Suprapubic skin (tissue), 4 donors: ENCODE measurements around the gene TGFB1I1. TPM values are rescaled to one million over a fixed set of nuclear protein-coding genes. Genes with fewer than 3 reads are reported as not detected.

Experiments used
- DNase-seq, 2 donors: peaks; one replicate each; pipeline ENCODE4 v3.0.0-alpha.2; 2019; ENCODE audit warnings: low spot score in 2 of 2
- H3K27ac ChIP-seq: fragments of 200-600 bp; sonication (generic); one replicate; pipeline ENCODE4 v1.5.1; 2019
- H3K27me3 ChIP-seq: fragments of 200-600 bp; sonication (generic); one replicate; pipeline ENCODE4 v1.5.1; 2019
- H3K36me3 ChIP-seq: fragments of 200-600 bp; sonication (generic); one replicate; pipeline ENCODE4 v1.5.1; 2019
- H3K4me1 ChIP-seq: fragments of 200-600 bp; sonication (generic); one replicate; pipeline ENCODE4 v1.5.1; 2019
- H3K4me3 ChIP-seq: fragments of 200-600 bp; sonication (generic); one replicate; pipeline ENCODE4 v1.5.1; 2019; ENCODE audit warnings: mild to moderate bottlenecking
- H3K9me3 ChIP-seq: fragments of 200-600 bp; sonication (generic); one replicate; pipeline ENCODE4 v1.5.1; 2019
- EP300 ChIP-seq: sonication (generic); formaldehyde crosslinking; IDR thresholded peaks from one replicate; pipeline ENCODE4 v1.6.1; 2017; ENCODE audit warnings: antibody characterized with exemption
- POLR2A ChIP-seq, 2 donors: fragments of 450-650 bp; IDR thresholded peaks; one replicate each; pipeline ENCODE4 v1.6.1; 2017; ENCODE audit warnings: antibody characterized with exemption in 2 of 2, mild to moderate bottlenecking in 2 of 2, moderate library complexity in 2 of 2
- POLR2AphosphoS5 ChIP-seq, 3 donors: sonication (generic); formaldehyde crosslinking; IDR thresholded peaks; one replicate each; pipeline ENCODE4 v1.6.1; 2017; ENCODE audit warnings: antibody characterized with exemption in 3 of 3
- WGBS: methylation state at CpG from one replicate; pipeline ENCODE4 v1.1.5; 2018; 5-methylcytosine and 5-hydroxymethylcytosine counted together
- total RNA-seq, 4 donors: library from RNA; depleted of rRNA; stranded (reverse); fragments of >200 nt; gene quantifications; one replicate each; pipeline ENCODE4 v1.1.0, GENCODE V29; 2016
- TF ChIP-seq, protein P1 (sequence below), 2 donors: fragments of 200-600 bp in 1 of 2; fragments of 450-650 bp in 1 of 2; sonication (generic) in 1 of 2; IDR thresholded peaks; one replicate each; pipeline ENCODE4 v1.5.1; 2016 to 2019; ENCODE audit warnings: antibody characterized with exemption in 2 of 2, mild to moderate bottlenecking in 1 of 2, moderate library complexity in 1 of 2

TGFB1I1 gene
- total RNA-seq, 4 donors from 2014 or later, result 13.2 to 18.8 (median 14.6) TPM

- TF ChIP-seq EP300 (no peak), POLR2A (IDR thresholded peaks at IDR 0.05) (no peak), POLR2AphosphoS5 (IDR thresholded peaks at IDR 0.05) (no peak)
- TF ChIP-seq, protein P1, sequence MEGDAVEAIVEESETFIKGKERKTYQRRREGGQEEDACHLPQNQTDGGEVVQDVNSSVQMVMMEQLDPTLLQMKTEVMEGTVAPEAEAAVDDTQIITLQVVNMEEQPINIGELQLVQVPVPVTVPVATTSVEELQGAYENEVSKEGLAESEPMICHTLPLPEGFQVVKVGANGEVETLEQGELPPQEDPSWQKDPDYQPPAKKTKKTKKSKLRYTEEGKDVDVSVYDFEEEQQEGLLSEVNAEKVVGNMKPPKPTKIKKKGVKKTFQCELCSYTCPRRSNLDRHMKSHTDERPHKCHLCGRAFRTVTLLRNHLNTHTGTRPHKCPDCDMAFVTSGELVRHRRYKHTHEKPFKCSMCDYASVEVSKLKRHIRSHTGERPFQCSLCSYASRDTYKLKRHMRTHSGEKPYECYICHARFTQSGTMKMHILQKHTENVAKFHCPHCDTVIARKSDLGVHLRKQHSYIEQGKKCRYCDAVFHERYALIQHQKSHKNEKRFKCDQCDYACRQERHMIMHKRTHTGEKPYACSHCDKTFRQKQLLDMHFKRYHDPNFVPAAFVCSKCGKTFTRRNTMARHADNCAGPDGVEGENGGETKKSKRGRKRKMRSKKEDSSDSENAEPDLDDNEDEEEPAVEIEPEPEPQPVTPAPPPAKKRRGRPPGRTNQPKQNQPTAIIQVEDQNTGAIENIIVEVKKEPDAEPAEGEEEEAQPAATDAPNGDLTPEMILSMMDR (IDR thresholded peaks at IDR 0.05), result no peak
- Histone ChIP-seq H3K27ac (no peak overlapping the region), H3K4me1 (peaks cover 16% of the 10 kb centered on the region), H3K9me3 (no peaks in the 10 kb centered on the region), H3K4me3 (no peak overlapping the region), H3K27me3 (no peaks in the 10 kb centered on the region), H3K36me3 (peaks cover 49% of the 10 kb centered on the region)
- WGBS, result 97% methylated on average over 27 of the region's 36 CpGs
- no peak for DNase-seq
These were observed 7.6 kb upstream of the TGFB1I1 start for GRCh38 chr16:31464348-31464769.

DNA sequence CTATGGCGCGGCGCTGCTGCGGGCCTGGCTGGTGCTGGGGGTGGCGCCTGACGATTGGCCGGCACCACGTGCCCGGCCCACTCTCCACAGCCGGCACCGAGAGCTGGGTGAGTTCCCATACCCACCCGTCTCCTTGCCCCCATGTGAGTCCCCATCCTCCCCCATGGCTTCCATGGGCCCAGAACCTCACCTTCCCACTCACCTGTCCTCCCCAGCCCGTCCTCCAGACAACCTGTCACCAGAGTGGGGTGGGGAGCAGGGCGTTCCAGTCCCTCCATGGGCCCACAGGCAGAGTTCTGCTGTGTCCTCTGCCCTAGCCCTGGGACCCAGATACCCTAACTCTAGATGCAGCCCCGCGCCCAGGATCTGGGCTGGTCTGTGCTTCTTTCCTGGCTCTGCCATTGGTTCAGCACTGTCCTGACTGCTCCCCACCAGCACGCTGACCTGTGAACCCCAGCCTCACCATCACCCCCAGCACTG lies 7.1 kb upstream of the TGFB1I1 start:
- Histone ChIP-seq H3K36me3 (peaks cover 49% of the 10 kb centered on the region), H3K4me3 (no peak overlapping the region), H3K27me3 (no peaks in the 10 kb centered on the region), H3K4me1 (peaks cover 16% of the 10 kb centered on the region), H3K9me3 (no peaks in the 10 kb centered on the region), H3K27ac (no peak overlapping the region)
- no peak for DNase-seq
- WGBS, result 96% methylated on average over 10 of the region's 17 CpGs
- TF ChIP-seq, protein P1 (IDR thresholded peaks at IDR 0.05), result no peak

DNA sequence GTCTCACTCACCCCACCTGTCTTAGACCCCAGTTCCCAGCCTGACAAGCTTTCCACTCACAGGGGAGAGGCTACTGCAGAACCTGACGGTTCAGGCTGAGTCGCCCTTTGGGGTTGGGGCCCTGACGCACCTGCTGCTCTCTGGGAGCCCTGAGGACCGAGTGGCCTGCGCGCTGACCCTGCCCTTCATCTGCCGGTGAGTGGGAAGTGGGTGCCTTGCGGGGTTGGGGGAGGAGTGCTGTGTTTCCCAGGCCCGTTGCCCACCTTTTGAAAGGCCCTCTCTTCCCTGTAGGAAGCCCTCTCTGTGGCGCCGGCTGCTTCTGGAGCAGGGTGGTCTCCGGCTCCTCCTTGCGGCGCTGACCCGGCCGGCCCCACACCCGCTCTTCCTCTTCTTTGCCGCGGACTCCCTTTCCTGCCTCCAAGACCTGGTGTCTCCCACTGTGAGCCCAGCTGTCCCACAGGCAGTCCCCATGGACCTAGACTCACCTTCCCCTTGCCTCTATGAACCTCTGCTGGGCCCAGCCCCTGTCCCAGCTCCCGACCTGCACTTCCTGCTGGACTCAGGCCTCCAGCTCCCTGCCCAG lies 6.1 kb upstream of the TGFB1I1 start:
- Histone ChIP-seq H3K27ac (no peak overlapping the region), H3K36me3 (peaks cover 49% of the 10 kb centered on the region), H3K9me3 (no peaks in the 10 kb centered on the region), H3K4me1 (peaks cover 8% of the 10 kb centered on the region), H3K27me3 (no peaks in the 10 kb centered on the region), H3K4me3 (no peak overlapping the region)
- WGBS, result 88% methylated on average over 20 of the region's 20 CpGs
- no peak for DNase-seq
- no peak for TF ChIP-seq EP300
- TF ChIP-seq POLR2A (IDR thresholded peaks at IDR 0.05), result no peak
- TF ChIP-seq, protein P1 (IDR thresholded peaks at IDR 0.05), result no peak
- TF ChIP-seq POLR2AphosphoS5 (IDR thresholded peaks at IDR 0.05), result no peak

GRCh38 chr16:31466381-31466841 lies 5.5 kb upstream of the TGFB1I1 start:
- Histone ChIP-seq H3K4me3 (no peak overlapping the region), H3K27me3 (no peaks in the 10 kb centered on the region), H3K4me1 (peaks cover 8% of the 10 kb centered on the region), H3K9me3 (no peaks in the 10 kb centered on the region), H3K27ac (no peak overlapping the region), H3K36me3 (peaks cover 49% of the 10 kb centered on the region)
- TF ChIP-seq, protein P1 (IDR thresholded peaks at IDR 0.05), result no peak
- no peak for TF ChIP-seq POLR2AphosphoS5 (IDR thresholded peaks at IDR 0.05)
- TF ChIP-seq POLR2A (IDR thresholded peaks at IDR 0.05), result no peak
- TF ChIP-seq EP300, result no peak
- no peak for DNase-seq
- 95% methylated on average over 3 of the region's 18 CpGs for WGBS

DNA sequence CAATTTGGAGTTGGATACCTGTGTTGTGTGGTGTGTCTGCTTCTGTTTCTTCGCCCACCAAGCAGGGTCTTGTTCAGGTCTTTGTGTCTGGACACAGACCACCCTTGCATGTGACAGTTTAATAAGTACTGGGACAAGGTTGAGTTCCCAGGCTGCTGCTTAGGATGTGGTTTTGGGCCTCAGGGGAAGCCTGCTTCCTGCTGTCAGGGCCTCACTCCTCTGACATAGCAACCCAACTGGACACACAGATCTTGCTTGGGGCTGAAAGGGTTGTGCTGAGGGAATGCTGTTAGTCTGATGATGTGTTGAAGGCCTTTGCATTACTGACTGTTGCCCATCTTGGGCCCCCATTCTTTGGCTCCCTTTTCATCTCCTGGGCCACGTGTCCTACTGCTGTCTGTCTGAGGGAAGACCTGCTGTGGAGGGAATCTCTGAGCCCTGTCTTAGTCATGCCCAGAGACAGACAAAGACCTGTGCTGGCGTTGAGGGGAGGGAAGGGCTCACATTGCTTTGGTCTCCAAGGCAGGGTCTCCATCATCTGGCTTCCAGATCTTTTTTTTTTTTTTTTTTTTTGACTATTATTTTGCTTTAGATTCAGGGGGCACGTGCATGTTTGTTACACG lies 4.7 kb upstream of the TGFB1I1 start:
- H3K4me3 ChIP-seq, result no peak overlapping the region
- TF ChIP-seq EP300 (no peak), POLR2AphosphoS5 (IDR thresholded peaks at IDR 0.05) (no peak), POLR2A (IDR thresholded peaks at IDR 0.05) (no peak)
- TF ChIP-seq, protein P1 (IDR thresholded peaks at IDR 0.05), result no peak
- no peak overlapping the region for H3K27ac ChIP-seq
- H3K4me1 ChIP-seq, result peaks cover 16% of the 10 kb centered on the region
- WGBS, result 72% methylated on average over 5 of the region's 5 CpGs
- no peaks in the 10 kb centered on the region for H3K27me3 ChIP-seq
- DNase-seq, result no peak
- H3K9me3 ChIP-seq, result no peaks in the 10 kb centered on the region
- peaks cover 45% of the 10 kb centered on the region for H3K36me3 ChIP-seq
